H1 (cell line): Measurements from ENCODE around the gene KIAA0586. TPM values are rescaled to one million over a fixed set of nuclear protein-coding genes. Genes with fewer than 3 reads are reported as not detected.

Experiments used
- CTCF ChIA-PET: fragments of 300-600 bp; sonication (Branson Sonifier 250); formaldehyde crosslinking; loops from one replicate; lab custom pipeline; 2021; ENCODE audit not compliant: partially characterized antibody; lab: Charles Lee
- POLR2A ChIA-PET: fragments of 300-600 bp; sonication (Branson Sonifier 250); formaldehyde crosslinking; loops from one replicate; lab custom pipeline; 2021; ENCODE audit warnings: inconsistent platforms; ENCODE audit not compliant: partially characterized antibody; lab: Charles Lee
- DNase-seq, 2 experiments: peaks; one replicate each; pipeline versions ENCODE4 v3.0.0 to v3.0.0-alpha.2; 2010 to 2022; ENCODE audit warnings: low spot score in 2 of 2, low read depth in 1 of 2, mixed read lengths in 1 of 2
- FAIRE-seq: peaks from 2 replicates; lab custom pipeline; 2011; peaks lifted over from hg19 to GRCh38; lab: Jason Lieb, UNC
- H2AFZ ChIP-seq: 2 replicates; pipeline ENCODE4 v1.8.1; 2012; ENCODE audit warnings: low read length, inconsistent platforms
- H2AK5ac ChIP-seq: 2 replicates; pipeline ENCODE4 v1.6.1; 2013; ENCODE audit warnings: low read depth, low read length
- H2BK120ac ChIP-seq: replicated peaks from 2 replicates; pipeline ENCODE3; 2013; ENCODE audit warnings: low read depth, low read length, inconsistent platforms
- H2BK12ac ChIP-seq: 2 replicates; pipeline ENCODE4 v1.6.1; 2013; ENCODE audit warnings: low read depth, low read length
- H2BK15ac ChIP-seq: 2 replicates; pipeline ENCODE4 v1.6.1; 2013; ENCODE audit warnings: low read length
- H2BK20ac ChIP-seq: 2 replicates; pipeline ENCODE4 v1.6.1; 2013; ENCODE audit warnings: low read length
- H2BK5ac ChIP-seq: 2 replicates; pipeline ENCODE4 v1.6.1; 2013; ENCODE audit warnings: low read depth, low read length
- H3K14ac ChIP-seq: 2 replicates; pipeline ENCODE4 v1.6.1; 2013; ENCODE audit warnings: inconsistent platforms; ENCODE audit not compliant: insufficient read length
- H3K18ac ChIP-seq: 2 replicates; pipeline ENCODE4 v1.6.1; 2013; ENCODE audit warnings: low read length; ENCODE audit errors: extremely low read depth
- H3K23ac ChIP-seq: 2 replicates; pipeline ENCODE4 v1.6.1; 2013; ENCODE audit warnings: inconsistent platforms; ENCODE audit not compliant: insufficient read length
- H3K23me2 ChIP-seq: 2 replicates; pipeline ENCODE4 v1.6.1; 2013; ENCODE audit warnings: low read depth, low read length
- H3K27ac ChIP-seq: 2 replicates; pipeline ENCODE4 v1.6.1; 2011; ENCODE audit warnings: low read depth, low read length, inconsistent platforms
- H3K27me3 ChIP-seq, 4 experiments: replicated peaks in 1 of 4; 1 replicate in 1 of 4; 2 replicates in 3 of 4; pipeline versions ENCODE4 v1.6.1 to v1.8.1; 2011 to 2013; ENCODE audit warnings: low read length in 3 of 4, mild to moderate bottlenecking in 3 of 4, inconsistent platforms in 2 of 4, mixed read lengths in 2 of 4, moderate library complexity in 1 of 4; ENCODE audit not compliant: control insufficient read depth in 3 of 4, insufficient read depth in 3 of 4; ENCODE audit errors: extremely low read depth in 1 of 4
- H3K36me3 ChIP-seq, 4 experiments: 2 replicates each; pipeline versions ENCODE4 v1.6.1 to v1.8.1; 2011 to 2013; ENCODE audit warnings: mild to moderate bottlenecking in 4 of 4, low read length in 3 of 4, moderate library complexity in 2 of 4, control low read depth in 1 of 4, inconsistent platforms in 1 of 4; ENCODE audit not compliant: insufficient read depth in 4 of 4, control insufficient read depth in 2 of 4
- H3K4ac ChIP-seq: replicated peaks from 2 replicates; pipeline ENCODE3; 2013; ENCODE audit warnings: low read length, low read depth, mixed read lengths, inconsistent platforms; ENCODE audit not compliant: insufficient read length
- H3K4me1 ChIP-seq, 4 experiments: replicated peaks in 1 of 4; 1 replicate in 1 of 4; 2 replicates in 3 of 4; pipeline versions ENCODE4 v1.6.1 to v1.8.1; 2011 to 2013; ENCODE audit warnings: low read length in 3 of 4, inconsistent platforms in 2 of 4, mixed read lengths in 1 of 4; ENCODE audit not compliant: insufficient read depth in 4 of 4, control insufficient read depth in 3 of 4
- H3K4me2 ChIP-seq, 2 experiments: 2 replicates each; pipeline versions ENCODE4 v1.6.1 to v1.8.1; 2011 to 2013; ENCODE audit warnings: low read depth in 2 of 2, low read length in 2 of 2, control low read depth in 1 of 2, inconsistent platforms in 1 of 2, mild to moderate bottlenecking in 1 of 2; ENCODE audit not compliant: insufficient read depth in 1 of 2
- H3K4me3 ChIP-seq, 4 experiments: fragments of 200-600, 300-600 bp in 1 of 4; sonication (generic), shearing (Covaris generic), sonication (Bioruptor Twin) in 1 of 4; 2 replicates each; pipeline versions ENCODE4 v1.5.1 to v1.8.1; 2011 to 2016; ENCODE audit warnings: low read length in 4 of 4, low read depth in 3 of 4, control low read depth in 2 of 4, inconsistent platforms in 2 of 4, mild to moderate bottlenecking in 2 of 4, mixed read lengths in 1 of 4, moderate library complexity in 1 of 4; ENCODE audit not compliant: insufficient read depth in 2 of 4; ENCODE audit errors: extremely low read depth in 1 of 4
- H3K56ac ChIP-seq: replicated peaks from 2 replicates; pipeline ENCODE3; 2013; ENCODE audit warnings: low read depth, mild to moderate bottlenecking, mixed read lengths, low read length, inconsistent platforms; ENCODE audit not compliant: insufficient read length
- H3K79me1 ChIP-seq: 2 replicates; pipeline ENCODE4 v1.6.1; 2013; ENCODE audit warnings: low read depth, low read length, control low read depth
- H3K79me2 ChIP-seq, 2 experiments: 2 replicates each; pipeline versions ENCODE4 v1.6.1 to v1.8.1; 2012 to 2013; ENCODE audit warnings: low read length in 2 of 2, mild to moderate bottlenecking in 2 of 2, inconsistent platforms in 1 of 2; ENCODE audit not compliant: insufficient read depth in 2 of 2, control insufficient read depth in 1 of 2
- H3K9ac ChIP-seq, 4 experiments: replicated peaks in 1 of 4; 1 replicate in 1 of 4; 2 replicates in 3 of 4; pipeline versions ENCODE4 v1.6.1 to v1.8.1; 2011 to 2013; ENCODE audit warnings: low read depth in 3 of 4, low read length in 3 of 4, control low read depth in 2 of 4, mild to moderate bottlenecking in 2 of 4, moderate library complexity in 2 of 4, inconsistent platforms in 1 of 4; ENCODE audit errors: extremely low read depth in 1 of 4
- H3K9me3 ChIP-seq, 2 experiments: 2 replicates each; pipeline versions ENCODE4 v1.6.1 to v1.8.1; 2012 to 2013; ENCODE audit warnings: mild to moderate bottlenecking in 2 of 2, moderate library complexity in 2 of 2, control low read depth in 1 of 2, inconsistent platforms in 1 of 2, low read depth in 1 of 2, low read length in 1 of 2, mixed read lengths in 1 of 2; ENCODE audit not compliant: insufficient read depth in 2 of 2
- H4K20me1 ChIP-seq, 2 experiments: replicated peaks in 1 of 2; 2 replicates each; pipeline versions ENCODE3 to v1.8.1; 2011 to 2013; ENCODE audit warnings: inconsistent platforms in 2 of 2, low read length in 2 of 2, mild to moderate bottlenecking in 1 of 2; ENCODE audit not compliant: insufficient read depth in 2 of 2, control insufficient read depth in 1 of 2
- H4K5ac ChIP-seq: 2 replicates; pipeline ENCODE4 v1.6.1; 2013; ENCODE audit warnings: low read length, low read depth, mixed read lengths, inconsistent platforms; ENCODE audit not compliant: insufficient read length
- H4K8ac ChIP-seq: 2 replicates; pipeline ENCODE4 v1.8.0; 2013; ENCODE audit warnings: mild to moderate bottlenecking, moderate library complexity, low read length, inconsistent platforms; ENCODE audit not compliant: insufficient read depth; ENCODE audit errors: extremely low read depth
- H4K91ac ChIP-seq: replicated peaks from 2 replicates; pipeline ENCODE3; 2013; ENCODE audit warnings: low read length, mixed read lengths, inconsistent platforms; ENCODE audit not compliant: insufficient read length
- HDAC6 ChIP-seq: IDR thresholded peaks from one replicate; pipeline ENCODE4 v1.7.1; 2012; ENCODE audit warnings: low read depth, mild to moderate bottlenecking, inconsistent platforms, low read length, moderate library complexity
- SAP30 ChIP-seq: fragments of 300-600 bp; sonication (generic); IDR thresholded peaks from 2 replicates; pipeline ENCODE4 v1.7.1; 2012; ENCODE audit warnings: low read length, moderate library complexity, mild to moderate bottlenecking, inconsistent platforms; ENCODE audit not compliant: insufficient read depth, insufficient replicate concordance
- SP2 ChIP-seq: IDR thresholded peaks from 2 replicates; pipeline ENCODE4 v1.6.1; 2012; ENCODE audit warnings: mild to moderate bottlenecking, low read length, inconsistent platforms
- SUZ12 ChIP-seq: fragments of 200-600 bp; sonication (generic); IDR thresholded peaks from 2 replicates; pipeline ENCODE4 v1.6.1; 2012; ENCODE audit warnings: mild to moderate bottlenecking, inconsistent platforms, low read length, moderate library complexity, mixed read lengths
- TBP ChIP-seq: IDR thresholded peaks from 2 replicates; pipeline ENCODE4 v1.6.1; 2011; ENCODE audit warnings: low read depth, low read length, improper control_type of control experiment
- WGBS, 2 experiments: shearing (Covaris generic) in 1 of 2; methylation state at CpG; one replicate each; pipeline versions ENCODE4 v1.1.6 to v1.1.7; 2013 to 2015; ENCODE audit warnings: low lambda C conversion rate in 2 of 2, mixed read lengths in 2 of 2, inconsistent platforms in 1 of 2, low coverage in 1 of 2, missing lambda C conversion rate in 1 of 2; ENCODE audit not compliant: insufficient replicate concordance in 2 of 2, insufficient coverage in 1 of 2, insufficient read length in 1 of 2; ENCODE audit errors: extremely low coverage in 1 of 2, missing lambda C conversion rate in 1 of 2; 5-methylcytosine and 5-hydroxymethylcytosine counted together
- polyA plus RNA-seq, 7 experiments: library from polyadenylated mRNA; depleted of rRNA in 3 of 7; stranded (reverse) in 5 of 7; unstranded in 2 of 7; fragments of >200 nt in 5 of 7; fragments of 200-250 nt in 2 of 7; gene quantifications; 1 replicate in 5 of 7; 2 replicates in 1 of 7; 4 replicates in 1 of 7; pipeline versions ENCODE4 v1.2.1 to v1.2.3, GENCODE V29; 2011 to 2013; ENCODE audit warnings: missing spikeins in 2 of 7, mixed read lengths in 2 of 7
- total RNA-seq: library from RNA; stranded (reverse); fragmentation: NEBNext Ultra II Directional; extraction: Animal tissue kit (Norgen Biotek cat#: 25700); gene quantifications from 2 replicates; pipeline ENCODE4 v1.2.1, GENCODE V29; 2021

KIAA0586 gene
- total and polyA plus RNA-seq, 2 of the 8 experiments (the other 6 are each of a cell fraction or from before 2014, with no cell fraction given), result 7.2 to 24.8 TPM

DNA sequence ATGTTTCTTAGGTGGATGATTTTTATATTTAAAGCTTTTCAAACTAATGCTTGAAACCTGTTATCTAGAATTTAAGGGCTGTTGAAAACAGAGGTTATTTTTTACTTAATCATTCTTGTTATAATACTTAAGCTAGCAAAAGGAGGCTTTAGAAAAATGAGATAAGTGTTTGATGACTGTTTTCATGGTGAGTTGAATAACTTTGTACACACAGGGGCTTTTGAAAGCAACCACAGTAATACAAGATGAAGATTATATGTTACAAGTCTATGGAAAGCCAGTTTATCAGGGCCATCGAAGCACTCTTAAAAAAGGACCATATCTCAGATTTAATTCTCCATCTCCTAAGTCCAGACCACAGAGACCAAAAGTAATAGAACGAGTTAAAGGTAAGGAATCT, 33.3 kb downstream of the KIAA0586 start:
- 79% methylated on average over 2 of the region's 2 CpGs; no CpG with 5 or more reads in 1 of the 2 experiments for WGBS, 2 experiments
- Histone ChIP-seq H3K9ac (no peak overlapping the region), H2AK5ac (no peak overlapping the region), H3K27ac (no peak overlapping the region), H4K8ac (no peak overlapping the region), H3K79me2 (no peaks in the 10 kb centered on the region), H3K18ac (no peak overlapping the region), H4K20me1 (no peaks in the 10 kb centered on the region), H4K5ac (no peak overlapping the region), H3K9me3 (no peaks in the 10 kb centered on the region), H4K91ac (no peak overlapping the region), H3K4me1 (no peaks in the 10 kb centered on the region), H3K23ac (no peak overlapping the region), H3K27me3 (no peaks in the 10 kb centered on the region), H3K23me2 (no peaks in the 10 kb centered on the region), H2BK12ac (no peak overlapping the region), H3K4me3 (no peak overlapping the region), H2AFZ (no peak overlapping the region), H3K4ac (no peak overlapping the region), H3K56ac (no peak overlapping the region), H2BK5ac (no peak overlapping the region), H2BK120ac (no peak overlapping the region), H2BK15ac (no peak overlapping the region), H3K36me3 (peaks cover 0 to 30% (median 2%) of the 10 kb centered on the region in 4 experiments; a peak in 3 of 8 replicates), H2BK20ac (no peak overlapping the region), H3K4me2 (no peak overlapping the region), H3K79me1 (no peaks in the 10 kb centered on the region), H3K14ac (no peak overlapping the region)
- ChIA-PET CTCF (no interaction called here), POLR2A (no interaction called here)
- DNase-seq (no peak), FAIRE-seq (no peak)
- TF ChIP-seq SUZ12, result no peak
- no peak for TF ChIP-seq HDAC6
- no peak for TF ChIP-seq SP2
- no peak for TF ChIP-seq SAP30
- no peak for TF ChIP-seq TBP
